H1 (cell line): ENCODE results near the gene AGAP1. TPM values are rescaled to one million over a fixed set of nuclear protein-coding genes. Genes with fewer than 3 reads are reported as not detected.

ENCODE experiments used
- E2F6 ChIP-seq: IDR thresholded peaks from 2 replicates; pipeline ENCODE4 v1.6.1; 2012; ENCODE audit warnings: inconsistent platforms
- MAFK ChIP-seq: IDR thresholded peaks from 2 replicates; pipeline ENCODE4 v1.6.1; 2012; ENCODE audit warnings: low read depth, mild to moderate bottlenecking, improper control_type of control experiment, low read length
- polyA plus RNA-seq, 7 experiments: library from polyadenylated mRNA; depleted of rRNA in 3 of 7; stranded (reverse) in 5 of 7; unstranded in 2 of 7; fragments of >200 nt in 5 of 7; fragments of 200-250 nt in 2 of 7; gene quantifications; 1 replicate in 5 of 7; 2 replicates in 1 of 7; 4 replicates in 1 of 7; pipeline versions ENCODE4 v1.2.1 to v1.2.3, GENCODE V29; 2011 to 2013; ENCODE audit warnings: missing spikeins in 2 of 7, mixed read lengths in 2 of 7
- total RNA-seq: library from RNA; stranded (reverse); fragmentation: NEBNext Ultra II Directional; extraction: Animal tissue kit (Norgen Biotek cat#: 25700); gene quantifications from 2 replicates; pipeline ENCODE4 v1.2.1, GENCODE V29; 2021

AGAP1 gene
- total and polyA plus RNA-seq, 2 of the 8 experiments (the other 6 are each of a cell fraction or from before 2014, with no cell fraction given), result 18.1 to 39.4 TPM

GRCh38 chr2:235810252-235810651 lies 316.4 kb downstream of the AGAP1 start (continued):
- TF ChIP-seq E2F6 (no peak), MAFK (no peak)
